Adrenal gland (tissue), 5 donors: ENCODE data around the gene DLEU7.

Experiments
- POLR2A ChIP-seq, 2 donors: fragments of 450-650 bp; IDR thresholded peaks; one replicate each; pipeline ENCODE4 v1.6.1; 2017; ENCODE audit warnings: antibody characterized with exemption in 2 of 2, mild to moderate bottlenecking in 2 of 2, moderate library complexity in 1 of 2
- TF ChIP-seq, protein P1 (sequence below), 6 experiments: fragments of 450-650 bp in 4 of 6; fragments of 200-600 bp in 2 of 6; sonication (generic) in 1 of 6; IDR thresholded peaks; 1 replicate in 5 of 6; 2 replicates in 1 of 6; pipeline versions ENCODE4 v1.5.1 to v1.8.0; 2016 to 2021; ENCODE audit warnings: antibody characterized with exemption in 6 of 6, mild to moderate bottlenecking in 2 of 6, moderate library complexity in 1 of 6
- donor health status: DM: no; HTN: no; CAD: no.

DNA sequence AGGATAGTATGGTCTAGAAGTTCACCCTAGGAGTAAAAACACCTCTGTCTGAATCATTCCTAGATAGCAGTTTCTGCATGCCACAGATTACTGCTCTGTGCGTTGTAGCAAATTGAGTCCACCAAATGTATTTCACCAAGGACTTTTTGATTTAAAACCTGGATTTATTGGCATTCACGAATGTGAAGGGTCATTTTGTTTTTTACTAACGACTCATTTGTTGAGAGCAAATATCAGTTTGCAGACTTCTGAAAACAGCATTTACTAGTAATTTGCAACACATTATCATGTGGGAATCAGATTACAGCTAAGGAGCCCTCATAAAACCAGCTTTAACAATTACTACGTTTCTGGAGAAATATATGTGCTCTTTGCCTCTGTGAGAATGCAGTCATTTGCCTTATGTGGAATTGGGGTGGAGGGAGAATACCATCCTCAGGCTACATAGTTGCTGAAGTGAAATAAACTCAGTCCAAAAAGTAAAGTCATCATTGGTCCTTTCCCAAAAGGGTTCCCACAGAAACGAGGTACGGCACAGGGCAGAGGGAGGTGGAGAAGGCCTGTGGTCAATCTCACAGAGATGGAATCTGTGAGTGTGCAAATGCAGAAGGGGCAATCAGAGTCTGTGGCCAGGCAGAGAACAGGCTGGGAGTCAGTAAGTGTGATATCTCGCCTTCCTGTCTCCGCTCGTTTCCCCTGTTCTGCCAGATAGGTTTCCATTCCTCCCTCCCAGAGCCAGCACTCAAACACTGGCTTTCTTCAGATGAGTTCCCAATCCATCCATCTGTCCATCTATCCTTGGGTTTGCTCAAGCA, 63.1 kb downstream of the DLEU7 start:
- TF ChIP-seq POLR2A (IDR thresholded peaks at IDR 0.05): no peak
- TF ChIP-seq, protein P1, sequence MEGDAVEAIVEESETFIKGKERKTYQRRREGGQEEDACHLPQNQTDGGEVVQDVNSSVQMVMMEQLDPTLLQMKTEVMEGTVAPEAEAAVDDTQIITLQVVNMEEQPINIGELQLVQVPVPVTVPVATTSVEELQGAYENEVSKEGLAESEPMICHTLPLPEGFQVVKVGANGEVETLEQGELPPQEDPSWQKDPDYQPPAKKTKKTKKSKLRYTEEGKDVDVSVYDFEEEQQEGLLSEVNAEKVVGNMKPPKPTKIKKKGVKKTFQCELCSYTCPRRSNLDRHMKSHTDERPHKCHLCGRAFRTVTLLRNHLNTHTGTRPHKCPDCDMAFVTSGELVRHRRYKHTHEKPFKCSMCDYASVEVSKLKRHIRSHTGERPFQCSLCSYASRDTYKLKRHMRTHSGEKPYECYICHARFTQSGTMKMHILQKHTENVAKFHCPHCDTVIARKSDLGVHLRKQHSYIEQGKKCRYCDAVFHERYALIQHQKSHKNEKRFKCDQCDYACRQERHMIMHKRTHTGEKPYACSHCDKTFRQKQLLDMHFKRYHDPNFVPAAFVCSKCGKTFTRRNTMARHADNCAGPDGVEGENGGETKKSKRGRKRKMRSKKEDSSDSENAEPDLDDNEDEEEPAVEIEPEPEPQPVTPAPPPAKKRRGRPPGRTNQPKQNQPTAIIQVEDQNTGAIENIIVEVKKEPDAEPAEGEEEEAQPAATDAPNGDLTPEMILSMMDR (IDR thresholded peaks at IDR 0.05): no peak
